ENCODE measurements around the gene KANSL1. TPM values are rescaled to one million over a fixed set of nuclear protein-coding genes. Genes with fewer than 3 reads are reported as not detected.

KANSL1 gene
- polyA plus RNA-seq, 1 donor from 2014 or later = 65.0 TPM

DNA sequence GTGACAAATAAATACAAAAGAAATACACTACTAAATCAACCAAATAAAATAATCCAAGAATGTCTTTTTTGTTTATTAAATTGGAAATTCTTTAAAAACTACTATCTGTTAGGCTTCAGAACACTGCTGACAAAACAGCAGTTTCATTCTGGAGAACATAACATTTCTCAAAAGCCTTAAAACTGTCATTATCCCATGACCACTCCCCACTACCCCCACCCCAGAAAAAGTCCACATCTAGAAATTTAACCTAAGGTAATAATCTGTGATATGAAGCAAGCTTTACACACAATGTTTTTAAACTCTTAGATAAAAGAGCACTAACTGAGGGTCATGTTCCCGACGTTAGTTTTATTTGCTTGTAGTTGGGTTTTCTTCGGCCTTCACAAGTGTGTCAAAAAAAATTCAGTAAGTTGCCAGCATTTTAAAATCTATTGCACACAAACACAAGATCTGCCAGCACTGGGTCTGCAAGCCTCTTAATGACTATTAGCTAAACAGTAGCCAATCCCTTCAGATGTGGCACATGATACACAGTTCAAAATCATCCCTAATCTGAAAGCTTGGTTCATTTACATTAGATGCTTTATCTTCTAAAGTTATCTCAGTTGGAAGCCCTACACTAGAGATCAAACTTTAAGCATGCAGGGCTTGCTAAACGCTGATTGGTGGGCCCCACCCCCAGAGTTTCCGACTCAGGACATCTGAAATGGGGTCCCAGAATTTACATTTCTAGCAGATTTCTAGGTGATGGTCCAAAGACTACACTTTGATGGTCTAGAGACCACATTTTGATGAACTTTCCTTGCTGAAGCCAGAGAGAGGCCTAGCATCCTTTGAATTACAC lies 75.2 kb downstream of the KANSL1 start:
- Histone ChIP-seq H3K27me3 (ENCODE audit: insufficient read depth, low read depth, low read length) (no peaks in the 10 kb centered on the region), H4K20me1 (ENCODE audit: insufficient read depth) (peaks cover 61% of the 10 kb centered on the region), H3K27ac (ENCODE audit: low read length) (no peak overlapping the region), H3F3A (ENCODE audit: insufficient read depth, low read length, poor library complexity, severe bottlenecking) (no peaks in the 10 kb centered on the region), H3K9me2 (ENCODE audit: insufficient read depth, low read length) (no peaks in the 10 kb centered on the region), H3K9ac (ENCODE audit: low read length) (no peak overlapping the region), H3K36me3 (ENCODE audit: insufficient read depth, low read length) (no peaks in the 10 kb centered on the region), H3K79me2 (replicated peaks; ENCODE audit: insufficient read depth, low read length) (peaks cover 98% of the 10 kb centered on the region), H3K4me3 (ENCODE audit: low read length) (no peak overlapping the region), H3K4me2 (ENCODE audit: low read length) (no peak overlapping the region), H2AFZ (ENCODE audit: low read depth, low read length) (no peak overlapping the region), H3K9me3 (ENCODE audit: low read length) (no peaks in the 10 kb centered on the region)
- TF ChIP-seq, protein P1, sequence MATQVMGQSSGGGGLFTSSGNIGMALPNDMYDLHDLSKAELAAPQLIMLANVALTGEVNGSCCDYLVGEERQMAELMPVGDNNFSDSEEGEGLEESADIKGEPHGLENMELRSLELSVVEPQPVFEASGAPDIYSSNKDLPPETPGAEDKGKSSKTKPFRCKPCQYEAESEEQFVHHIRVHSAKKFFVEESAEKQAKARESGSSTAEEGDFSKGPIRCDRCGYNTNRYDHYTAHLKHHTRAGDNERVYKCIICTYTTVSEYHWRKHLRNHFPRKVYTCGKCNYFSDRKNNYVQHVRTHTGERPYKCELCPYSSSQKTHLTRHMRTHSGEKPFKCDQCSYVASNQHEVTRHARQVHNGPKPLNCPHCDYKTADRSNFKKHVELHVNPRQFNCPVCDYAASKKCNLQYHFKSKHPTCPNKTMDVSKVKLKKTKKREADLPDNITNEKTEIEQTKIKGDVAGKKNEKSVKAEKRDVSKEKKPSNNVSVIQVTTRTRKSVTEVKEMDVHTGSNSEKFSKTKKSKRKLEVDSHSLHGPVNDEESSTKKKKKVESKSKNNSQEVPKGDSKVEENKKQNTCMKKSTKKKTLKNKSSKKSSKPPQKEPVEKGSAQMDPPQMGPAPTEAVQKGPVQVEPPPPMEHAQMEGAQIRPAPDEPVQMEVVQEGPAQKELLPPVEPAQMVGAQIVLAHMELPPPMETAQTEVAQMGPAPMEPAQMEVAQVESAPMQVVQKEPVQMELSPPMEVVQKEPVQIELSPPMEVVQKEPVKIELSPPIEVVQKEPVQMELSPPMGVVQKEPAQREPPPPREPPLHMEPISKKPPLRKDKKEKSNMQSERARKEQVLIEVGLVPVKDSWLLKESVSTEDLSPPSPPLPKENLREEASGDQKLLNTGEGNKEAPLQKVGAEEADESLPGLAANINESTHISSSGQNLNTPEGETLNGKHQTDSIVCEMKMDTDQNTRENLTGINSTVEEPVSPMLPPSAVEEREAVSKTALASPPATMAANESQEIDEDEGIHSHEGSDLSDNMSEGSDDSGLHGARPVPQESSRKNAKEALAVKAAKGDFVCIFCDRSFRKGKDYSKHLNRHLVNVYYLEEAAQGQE (IDR thresholded peaks at IDR 0.05; ENCODE audit: borderline replicate concordance) = no peak
- no peak for TF ChIP-seq RAD21 (conservative IDR thresholded peaks at IDR 0.05)
- TF ChIP-seq EZH2 (IDR thresholded peaks at IDR 0.05; ENCODE audit: borderline replicate concordance, insufficient read depth, low read length, poor library complexity, severe bottlenecking) = no peak

DNA sequence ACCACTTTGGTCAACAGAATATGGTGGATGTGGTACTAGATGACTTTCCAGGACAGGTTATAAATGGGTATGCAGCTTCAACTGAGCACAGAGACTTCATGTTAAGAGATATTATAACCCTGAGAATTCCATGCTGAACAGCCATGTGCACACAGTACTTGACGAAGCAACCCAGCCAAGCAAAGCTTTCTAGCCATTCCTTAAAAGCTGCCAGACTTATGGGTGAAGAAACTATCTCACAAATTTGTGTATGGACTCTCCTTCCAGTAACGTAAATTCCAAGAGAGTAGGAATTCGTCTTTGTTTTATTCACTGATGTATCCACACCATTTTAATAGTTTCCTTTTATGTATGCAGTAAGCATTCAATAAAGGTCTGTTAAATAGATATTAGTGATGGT lies 76.1 kb downstream of the KANSL1 start:
- Histone ChIP-seq H4K20me1 (ENCODE audit: insufficient read depth) (peaks cover 62% of the 10 kb centered on the region), H3K4me2 (ENCODE audit: low read length) (no peak overlapping the region), H3F3A (ENCODE audit: insufficient read depth, low read length, poor library complexity, severe bottlenecking) (no peaks in the 10 kb centered on the region), H3K27ac (ENCODE audit: low read length) (no peak overlapping the region), H3K9me3 (ENCODE audit: low read length) (no peaks in the 10 kb centered on the region), H3K9ac (ENCODE audit: low read length) (no peak overlapping the region), H3K36me3 (ENCODE audit: insufficient read depth, low read length) (no peaks in the 10 kb centered on the region), H3K4me3 (ENCODE audit: low read length) (no peak overlapping the region), H3K79me2 (replicated peaks; ENCODE audit: insufficient read depth, low read length) (peaks cover 94% of the 10 kb centered on the region), H2AFZ (ENCODE audit: low read depth, low read length) (no peak overlapping the region), H3K27me3 (ENCODE audit: insufficient read depth, low read depth, low read length) (no peaks in the 10 kb centered on the region), H3K9me2 (ENCODE audit: insufficient read depth, low read length) (no peaks in the 10 kb centered on the region)
- no peak for TF ChIP-seq TAF1 (IDR thresholded peaks at IDR 0.05; ENCODE audit: low read depth)
- TF ChIP-seq SMC3 (conservative IDR thresholded peaks at IDR 0.05; ENCODE audit: poor library complexity) = no peak
- TF ChIP-seq EZH2 (IDR thresholded peaks at IDR 0.05; ENCODE audit: borderline replicate concordance, insufficient read depth, low read length, poor library complexity, severe bottlenecking) = no peak
- TF ChIP-seq, protein P1 (IDR thresholded peaks at IDR 0.05; ENCODE audit: borderline replicate concordance) = no peak
- TF ChIP-seq, protein P2, sequence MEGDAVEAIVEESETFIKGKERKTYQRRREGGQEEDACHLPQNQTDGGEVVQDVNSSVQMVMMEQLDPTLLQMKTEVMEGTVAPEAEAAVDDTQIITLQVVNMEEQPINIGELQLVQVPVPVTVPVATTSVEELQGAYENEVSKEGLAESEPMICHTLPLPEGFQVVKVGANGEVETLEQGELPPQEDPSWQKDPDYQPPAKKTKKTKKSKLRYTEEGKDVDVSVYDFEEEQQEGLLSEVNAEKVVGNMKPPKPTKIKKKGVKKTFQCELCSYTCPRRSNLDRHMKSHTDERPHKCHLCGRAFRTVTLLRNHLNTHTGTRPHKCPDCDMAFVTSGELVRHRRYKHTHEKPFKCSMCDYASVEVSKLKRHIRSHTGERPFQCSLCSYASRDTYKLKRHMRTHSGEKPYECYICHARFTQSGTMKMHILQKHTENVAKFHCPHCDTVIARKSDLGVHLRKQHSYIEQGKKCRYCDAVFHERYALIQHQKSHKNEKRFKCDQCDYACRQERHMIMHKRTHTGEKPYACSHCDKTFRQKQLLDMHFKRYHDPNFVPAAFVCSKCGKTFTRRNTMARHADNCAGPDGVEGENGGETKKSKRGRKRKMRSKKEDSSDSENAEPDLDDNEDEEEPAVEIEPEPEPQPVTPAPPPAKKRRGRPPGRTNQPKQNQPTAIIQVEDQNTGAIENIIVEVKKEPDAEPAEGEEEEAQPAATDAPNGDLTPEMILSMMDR (IDR thresholded peaks at IDR 0.05; ENCODE audit: poor library complexity, severe bottlenecking) = no peak
- TF ChIP-seq RAD21 (conservative IDR thresholded peaks at IDR 0.05) = no peak
- no peak for TF ChIP-seq POLR2AphosphoS5 (IDR thresholded peaks at IDR 0.05)
- TF ChIP-seq EP300 (conservative IDR thresholded peaks at IDR 0.05; ENCODE audit: poor library complexity, severe bottlenecking) = no peak
